Retina (tissue), 1 donor: ENCODE measurements around the gene BSN.

Experiments used
- DNase-seq: peaks from one replicate; pipeline ENCODE4 v3.0.0-alpha.2; 2016

Gene BSN, protein sequence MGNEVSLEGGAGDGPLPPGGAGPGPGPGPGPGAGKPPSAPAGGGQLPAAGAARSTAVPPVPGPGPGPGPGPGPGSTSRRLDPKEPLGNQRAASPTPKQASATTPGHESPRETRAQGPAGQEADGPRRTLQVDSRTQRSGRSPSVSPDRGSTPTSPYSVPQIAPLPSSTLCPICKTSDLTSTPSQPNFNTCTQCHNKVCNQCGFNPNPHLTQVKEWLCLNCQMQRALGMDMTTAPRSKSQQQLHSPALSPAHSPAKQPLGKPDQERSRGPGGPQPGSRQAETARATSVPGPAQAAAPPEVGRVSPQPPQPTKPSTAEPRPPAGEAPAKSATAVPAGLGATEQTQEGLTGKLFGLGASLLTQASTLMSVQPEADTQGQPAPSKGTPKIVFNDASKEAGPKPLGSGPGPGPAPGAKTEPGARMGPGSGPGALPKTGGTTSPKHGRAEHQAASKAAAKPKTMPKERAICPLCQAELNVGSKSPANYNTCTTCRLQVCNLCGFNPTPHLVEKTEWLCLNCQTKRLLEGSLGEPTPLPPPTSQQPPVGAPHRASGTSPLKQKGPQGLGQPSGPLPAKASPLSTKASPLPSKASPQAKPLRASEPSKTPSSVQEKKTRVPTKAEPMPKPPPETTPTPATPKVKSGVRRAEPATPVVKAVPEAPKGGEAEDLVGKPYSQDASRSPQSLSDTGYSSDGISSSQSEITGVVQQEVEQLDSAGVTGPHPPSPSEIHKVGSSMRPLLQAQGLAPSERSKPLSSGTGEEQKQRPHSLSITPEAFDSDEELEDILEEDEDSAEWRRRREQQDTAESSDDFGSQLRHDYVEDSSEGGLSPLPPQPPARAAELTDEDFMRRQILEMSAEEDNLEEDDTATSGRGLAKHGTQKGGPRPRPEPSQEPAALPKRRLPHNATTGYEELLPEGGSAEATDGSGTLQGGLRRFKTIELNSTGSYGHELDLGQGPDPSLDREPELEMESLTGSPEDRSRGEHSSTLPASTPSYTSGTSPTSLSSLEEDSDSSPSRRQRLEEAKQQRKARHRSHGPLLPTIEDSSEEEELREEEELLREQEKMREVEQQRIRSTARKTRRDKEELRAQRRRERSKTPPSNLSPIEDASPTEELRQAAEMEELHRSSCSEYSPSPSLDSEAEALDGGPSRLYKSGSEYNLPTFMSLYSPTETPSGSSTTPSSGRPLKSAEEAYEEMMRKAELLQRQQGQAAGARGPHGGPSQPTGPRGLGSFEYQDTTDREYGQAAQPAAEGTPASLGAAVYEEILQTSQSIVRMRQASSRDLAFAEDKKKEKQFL (N-terminal part only)

DNA sequence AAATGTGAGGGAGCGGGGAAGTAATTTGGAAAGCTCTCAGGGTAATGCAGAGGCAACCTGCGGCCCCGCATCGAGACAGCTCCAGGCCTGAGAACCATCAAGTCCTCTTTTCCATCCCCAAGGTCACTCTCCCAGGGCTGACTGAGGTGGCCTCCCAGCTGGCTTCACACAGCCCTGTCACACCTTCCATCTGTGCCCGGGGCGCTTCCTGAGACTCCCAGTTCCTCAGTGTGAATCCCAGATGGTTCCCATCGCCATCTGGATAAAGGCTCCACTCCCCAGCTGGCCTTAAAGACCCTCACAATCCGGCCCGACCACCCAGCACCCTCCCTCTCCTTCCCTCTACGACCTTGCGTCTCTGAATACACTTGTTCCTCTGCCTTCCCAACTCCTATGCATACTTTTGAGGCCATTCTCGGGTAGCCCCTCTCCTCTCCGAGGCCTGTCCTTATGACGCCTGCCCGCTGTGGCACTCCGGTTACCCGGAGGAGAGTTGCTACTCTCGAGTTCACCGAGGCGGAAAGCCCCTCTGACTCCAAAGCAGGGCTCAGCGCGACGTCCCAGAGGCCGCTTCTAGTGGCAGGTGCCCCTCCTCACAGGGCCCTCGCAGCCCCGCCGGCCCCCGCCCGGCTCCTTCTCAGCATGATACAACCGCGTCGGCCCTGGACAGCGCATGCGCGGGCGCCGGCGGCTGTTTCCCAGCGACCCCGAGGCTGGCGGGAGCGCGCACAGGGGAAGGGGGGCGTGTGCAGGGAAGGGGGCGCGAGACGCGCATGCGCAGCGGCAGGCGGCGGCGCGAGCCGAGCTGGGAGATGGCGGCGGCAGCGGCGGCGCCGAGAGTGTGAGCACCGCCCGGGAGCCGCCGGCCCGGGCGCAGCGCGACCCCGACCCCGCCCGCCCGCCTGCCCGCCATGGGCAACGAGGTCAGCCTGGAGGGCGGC, at the start of gene BSN:
Gene BSN (plus strand): TSS at position 786 of the 941 bp plus-strand sequence. CDS start 126 bp downstream, at position 912.
- peak; percentile 97 for DNase-seq

DNA sequence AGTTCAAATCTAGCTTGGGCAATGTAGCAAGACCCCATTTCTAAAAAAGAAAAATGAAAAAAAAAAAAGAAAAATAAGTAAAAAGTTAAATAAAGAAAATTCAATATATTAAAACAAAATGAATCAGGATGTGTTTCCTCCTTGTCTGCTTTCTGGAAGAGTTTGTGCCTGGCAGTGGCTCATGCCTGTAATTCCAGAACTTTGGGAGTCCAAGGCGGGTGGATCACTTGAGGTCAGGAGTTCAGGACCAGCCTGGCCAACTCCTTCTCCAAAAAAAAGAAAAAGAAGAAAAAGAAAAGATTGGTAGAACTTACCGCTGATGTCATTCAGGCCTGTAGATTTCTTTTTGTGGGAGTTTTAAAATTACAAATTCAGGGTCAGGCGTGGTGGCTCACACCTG, 47.4 kb upstream of the BSN start:
- DNase-seq: no peak

DNA sequence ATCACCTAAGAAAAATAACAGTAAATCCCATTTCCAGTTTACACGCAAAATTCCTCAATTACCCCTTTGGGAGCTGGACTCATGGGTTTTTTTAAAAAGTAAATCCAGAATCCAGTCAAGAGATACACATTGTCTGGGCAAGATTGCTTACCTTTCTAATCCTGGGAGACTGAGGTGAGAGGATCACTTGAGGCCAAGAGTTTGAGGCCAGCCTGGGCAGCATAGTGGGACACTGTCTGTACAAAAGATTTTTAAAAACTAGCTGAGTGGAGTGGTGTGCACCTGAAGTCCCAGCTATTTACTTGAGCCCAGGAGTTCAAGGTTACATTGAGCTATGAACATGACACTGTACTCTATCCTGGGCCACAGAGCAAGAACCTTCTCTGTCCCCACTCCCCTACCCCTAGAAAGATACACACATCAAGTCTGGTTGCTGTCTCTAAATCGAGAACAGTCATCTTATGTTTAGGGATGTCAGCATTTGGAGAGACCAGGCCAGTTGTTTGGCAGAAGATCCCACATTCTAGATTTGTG, 45.2 kb upstream of the BSN start:
- DNase-seq: no peak

DNA sequence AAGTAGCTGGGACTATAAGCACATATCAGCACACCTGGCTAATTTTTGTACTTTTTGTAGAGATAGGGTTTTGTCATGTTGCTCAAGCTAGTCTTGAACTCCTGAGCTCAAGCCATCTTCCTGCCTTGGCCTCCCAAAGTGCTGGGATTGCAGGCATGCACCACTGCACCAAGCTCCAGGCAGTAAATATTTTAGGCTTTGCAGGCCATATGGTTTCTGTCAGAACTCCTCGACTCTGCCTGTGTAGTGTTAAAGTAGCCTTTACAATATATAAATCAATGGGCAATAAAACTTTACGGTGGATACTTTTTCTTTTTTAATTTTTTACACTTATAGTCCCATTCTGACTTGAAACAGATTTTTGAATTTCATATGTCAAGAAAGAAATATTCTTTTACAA, 42.6 kb upstream of the BSN start:
- DNase-seq: no peak

DNA sequence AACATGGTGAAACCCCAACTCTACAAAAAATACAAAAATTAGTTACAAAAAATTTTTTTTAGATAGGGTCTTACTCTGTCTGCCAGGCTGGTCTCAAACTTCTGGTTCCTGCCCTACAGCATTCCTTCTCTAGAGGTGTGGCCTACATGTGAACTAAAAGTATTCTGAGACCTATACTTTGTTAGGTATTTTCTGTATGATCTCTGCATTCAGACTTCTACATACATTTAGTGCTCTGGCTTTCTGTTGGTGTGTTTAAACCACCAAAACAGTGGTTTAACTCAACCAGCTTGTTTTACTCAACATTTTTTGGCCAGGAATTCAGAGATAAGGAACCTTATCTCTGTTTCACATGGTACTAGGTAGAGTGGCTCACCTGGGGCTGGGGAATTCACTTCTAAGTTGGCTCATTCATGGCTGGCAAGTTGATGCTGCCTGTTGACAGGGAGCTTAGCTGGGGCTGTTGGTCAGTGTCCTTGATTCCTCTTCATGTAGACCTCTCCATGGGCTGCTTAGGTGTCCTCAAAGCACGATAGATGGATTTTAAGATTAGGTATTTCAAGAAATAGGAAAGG, 41.4 kb upstream of the BSN start:
- no peak for DNase-seq

DNA sequence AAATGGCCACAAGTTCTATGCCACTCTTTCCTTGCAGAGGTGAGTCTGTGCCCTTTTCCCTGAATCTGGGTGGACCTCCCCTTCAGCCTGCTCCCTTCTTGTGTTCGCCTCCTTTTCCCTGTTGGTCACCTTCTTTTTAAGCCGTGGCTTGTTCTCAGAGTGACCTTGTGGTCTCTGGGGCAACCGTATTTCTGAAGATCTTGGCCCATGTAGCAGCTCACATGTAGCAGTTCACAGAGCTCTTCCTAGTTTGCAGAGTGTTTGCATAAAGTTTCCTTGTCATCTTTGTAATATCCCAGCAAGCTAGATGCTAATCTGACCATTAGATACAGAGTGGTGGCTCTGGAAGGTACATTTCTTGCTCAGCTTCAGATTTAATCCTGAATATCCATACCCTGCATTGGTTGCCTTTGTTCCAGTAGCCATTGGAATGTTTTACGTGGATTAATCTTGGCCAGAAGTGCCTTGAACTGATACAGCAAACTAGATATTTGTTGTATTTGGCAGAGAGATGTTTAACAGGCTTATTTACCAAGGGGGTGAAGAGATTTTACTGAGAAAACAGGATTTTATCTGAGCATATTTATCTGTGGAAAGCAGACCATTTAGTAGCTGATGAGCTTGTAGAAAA, 40.7 kb upstream of the BSN start:
- DNase-seq: no peak

DNA sequence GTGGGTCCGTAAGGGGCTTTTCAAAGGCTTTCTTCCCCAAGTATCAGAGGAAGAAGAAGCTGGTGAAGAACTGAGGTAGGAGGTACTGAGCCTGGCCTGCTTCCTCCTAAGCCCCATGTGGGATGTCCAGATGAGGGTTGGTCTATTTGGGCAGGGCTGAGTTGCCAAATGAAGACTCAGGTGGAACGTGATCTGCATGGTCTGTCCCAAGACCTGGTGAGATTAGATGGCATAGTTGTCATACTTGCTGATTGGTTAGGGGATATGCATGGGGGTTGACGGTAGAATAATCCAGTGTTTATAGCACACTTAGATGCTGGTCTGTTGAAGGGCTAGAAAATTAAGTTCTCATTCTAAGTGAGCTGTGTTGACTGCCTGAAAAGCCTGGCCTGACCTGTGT, 36.3 kb upstream of the BSN start:
- no peak for DNase-seq

DNA sequence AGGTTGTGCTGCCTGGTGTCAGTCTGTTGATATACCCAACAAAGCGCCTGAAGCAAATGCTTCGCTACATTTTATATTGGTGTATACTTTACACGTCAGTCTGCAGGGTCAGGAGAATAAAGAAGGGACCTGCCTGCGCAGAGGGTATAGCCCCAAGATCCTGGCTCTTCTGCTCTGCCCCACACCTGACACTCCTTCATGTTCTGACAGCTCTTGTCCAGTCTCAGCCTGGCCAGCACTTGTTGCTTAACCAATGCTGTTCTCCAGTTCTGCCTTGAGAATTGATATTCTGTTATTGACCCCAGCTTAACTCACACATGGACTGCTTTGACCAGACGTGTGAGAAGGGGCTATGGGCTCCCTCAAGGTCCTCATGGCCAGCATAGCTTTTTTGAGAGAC, 35.8 kb upstream of the BSN start:
- DNase-seq: no peak

DNA sequence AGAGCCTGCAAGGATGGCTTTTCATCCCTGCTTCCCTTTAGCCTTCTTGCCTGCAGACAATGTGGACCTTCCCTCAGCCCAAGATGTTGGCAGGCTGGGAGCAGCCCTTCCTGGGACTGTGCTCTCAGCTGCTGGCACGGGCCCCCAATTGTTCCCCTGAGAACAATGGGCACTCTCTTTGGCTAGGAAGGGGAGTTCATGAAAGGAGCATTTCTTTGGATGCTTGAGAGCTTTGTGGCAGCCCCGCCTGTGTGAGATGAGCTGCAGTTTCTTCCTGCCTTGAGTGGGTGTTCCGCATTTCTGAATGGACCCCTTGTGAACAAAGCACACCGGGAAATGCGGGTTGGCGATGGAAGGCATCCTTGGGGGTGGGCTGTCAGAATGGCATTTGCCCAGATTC, 35.0 kb upstream of the BSN start:
- DNase-seq: peak; percentile 58

DNA sequence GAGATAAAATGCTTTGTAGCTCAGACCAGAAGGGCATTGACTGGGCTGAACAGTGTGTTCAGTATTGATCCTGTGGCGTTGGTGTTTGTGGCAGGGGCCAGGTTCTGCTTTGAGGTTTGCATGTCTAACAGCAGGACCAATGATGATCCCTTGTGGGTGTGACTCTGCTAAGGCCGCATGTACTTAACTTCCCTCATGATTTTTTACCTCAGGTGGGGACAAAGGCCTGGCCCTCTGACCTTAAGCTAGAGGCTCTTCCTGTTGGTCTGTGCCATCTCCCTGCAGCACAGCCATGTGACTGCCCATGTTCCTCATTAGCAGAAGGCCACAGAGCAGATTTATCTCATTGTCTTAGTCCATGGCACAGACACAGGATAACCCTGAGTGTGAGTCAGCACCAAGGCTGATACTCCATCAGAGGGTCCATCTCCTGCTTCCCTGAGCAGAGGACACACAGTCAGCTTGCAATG, 34.3 kb upstream of the BSN start:
- DNase-seq: peak; percentile 17

DNA sequence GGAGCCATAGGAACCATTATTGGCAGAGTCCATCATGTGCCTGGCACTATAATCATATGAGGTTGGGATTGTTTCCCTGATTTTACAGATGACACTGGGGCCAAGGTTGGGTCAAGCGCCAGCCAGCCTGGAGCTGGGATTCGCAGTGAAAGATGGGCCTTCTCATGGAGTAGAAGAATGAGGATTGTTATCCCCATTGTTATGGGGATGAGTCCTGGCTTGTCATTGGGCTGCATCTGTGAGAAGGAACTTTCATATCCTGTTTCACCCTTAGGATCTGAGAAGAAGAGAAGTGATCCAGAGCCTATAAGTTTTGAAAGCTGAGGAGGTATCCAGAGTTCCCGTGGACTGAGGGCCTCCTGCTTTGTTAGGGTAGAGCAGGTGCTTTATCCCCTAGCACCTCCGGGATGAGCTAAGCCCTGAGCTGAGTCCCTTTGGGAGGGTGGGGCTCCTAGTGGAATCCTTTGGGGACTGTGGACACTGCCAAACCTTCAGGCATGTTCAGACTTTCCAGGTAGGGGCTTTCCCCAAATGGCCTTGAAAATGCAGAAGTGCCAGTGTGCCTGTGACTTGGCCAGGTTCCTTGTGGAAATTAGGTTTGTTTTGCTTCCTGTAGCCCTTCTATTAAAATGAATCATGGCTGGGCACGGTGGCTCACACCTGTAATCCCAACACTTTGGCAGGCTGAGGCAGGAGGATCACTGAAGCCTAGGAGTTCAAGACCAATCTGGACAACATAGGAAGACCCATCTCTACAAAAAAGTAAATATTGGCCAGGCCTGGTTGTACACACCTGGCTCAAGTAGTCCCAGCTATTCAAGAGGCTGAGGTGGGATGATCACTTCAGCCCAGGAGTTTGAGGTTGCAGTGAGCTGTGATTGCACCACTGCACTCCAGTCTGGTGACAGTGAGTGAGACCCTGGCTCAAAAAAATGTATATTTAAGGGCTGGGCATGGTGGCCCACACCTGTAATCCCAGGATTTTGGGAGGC, 30.2 kb upstream of the BSN start:
- no peak for DNase-seq

DNA sequence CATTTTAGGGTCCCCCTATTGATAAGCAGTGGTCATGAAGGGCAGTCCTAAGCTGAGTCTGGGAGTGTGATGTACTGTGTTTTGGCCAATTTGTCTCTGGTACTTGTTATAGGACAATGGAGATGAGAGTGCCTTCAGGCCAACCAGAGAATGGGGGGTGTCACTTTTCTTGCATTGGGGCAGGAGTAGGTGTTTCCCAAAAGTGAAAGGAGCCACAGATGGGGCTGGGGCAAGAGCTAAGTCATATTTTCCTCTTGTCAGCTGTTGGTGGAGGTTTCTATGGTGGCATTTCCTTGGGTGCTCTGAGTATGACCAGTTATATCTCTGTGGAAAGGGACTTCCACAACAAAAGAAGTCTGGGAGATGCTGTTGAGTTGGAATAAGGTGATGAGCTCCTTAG, 24.7 kb upstream of the BSN start:
- DNase-seq: no peak

DNA sequence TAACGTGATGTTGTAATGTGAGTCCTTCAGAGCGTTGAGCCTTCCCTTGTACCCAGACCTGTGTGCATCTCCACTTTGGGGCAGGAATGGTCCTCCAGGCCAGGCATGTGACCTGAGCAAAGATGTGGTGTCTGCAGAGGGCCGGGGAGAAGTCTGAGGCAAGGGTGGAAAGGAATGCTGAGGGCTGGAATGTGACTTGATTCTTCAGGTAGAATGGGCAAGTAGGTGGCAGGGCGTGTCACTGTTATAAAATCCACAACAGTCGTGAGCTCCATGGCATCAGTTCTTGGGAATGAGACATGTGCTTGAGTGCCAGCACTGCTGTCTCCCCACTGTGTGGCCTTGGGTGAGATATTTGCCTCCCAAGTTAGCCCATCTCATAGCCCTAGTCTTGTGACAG, 24.0 kb upstream of the BSN start:
- DNase-seq: no peak

DNA sequence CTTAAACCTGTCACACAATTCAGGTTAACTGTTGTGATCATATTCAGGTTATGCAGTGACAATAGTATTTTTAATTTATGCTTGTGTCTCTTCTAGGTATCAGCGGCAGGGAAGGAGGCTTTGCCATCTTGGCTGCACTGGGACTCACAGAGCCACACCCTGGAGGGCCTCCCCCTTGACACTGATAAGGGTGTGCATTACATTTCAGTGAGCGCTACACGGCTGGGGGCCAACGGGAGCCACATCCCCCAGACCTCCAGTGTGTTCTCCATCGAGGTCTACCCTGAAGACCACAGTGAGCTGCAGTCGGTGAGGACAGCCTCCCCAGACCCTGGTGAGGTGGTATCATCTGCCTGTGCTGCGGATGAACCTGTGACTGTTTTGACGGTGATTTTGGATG, 23.6 kb upstream of the BSN start:
- DNase-seq: no peak

DNA sequence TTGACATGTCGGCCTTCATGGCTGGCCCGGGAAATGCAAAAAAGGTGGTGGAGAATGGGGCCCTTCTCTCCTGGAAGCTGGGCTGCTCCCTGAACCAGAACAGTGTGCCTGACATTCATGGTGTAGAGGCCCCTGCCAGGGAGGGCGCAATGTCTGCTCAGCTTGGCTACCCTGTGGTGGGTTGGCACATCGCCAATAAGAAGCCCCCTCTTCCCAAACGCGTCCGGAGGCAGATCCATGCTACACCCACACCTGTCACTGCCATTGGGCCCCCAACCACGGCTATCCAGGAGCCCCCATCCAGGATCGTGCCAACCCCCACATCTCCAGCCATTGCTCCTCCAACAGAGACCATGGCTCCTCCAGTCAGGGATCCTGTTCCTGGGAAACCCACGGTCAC, 23.1 kb upstream of the BSN start:
- DNase-seq: no peak

DNA sequence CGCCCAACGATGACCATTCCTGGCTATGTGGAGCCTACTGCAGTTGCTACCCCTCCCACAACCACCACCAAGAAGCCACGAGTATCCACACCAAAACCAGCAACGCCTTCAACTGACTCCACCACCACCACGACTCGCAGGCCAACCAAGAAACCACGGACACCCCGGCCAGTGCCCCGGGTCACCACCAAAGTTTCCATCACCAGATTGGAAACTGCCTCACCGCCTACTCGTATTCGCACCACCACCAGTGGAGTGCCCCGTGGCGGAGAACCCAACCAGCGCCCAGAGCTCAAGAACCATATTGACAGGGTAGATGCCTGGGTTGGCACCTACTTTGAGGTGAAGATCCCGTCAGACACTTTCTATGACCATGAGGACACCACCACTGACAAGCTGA, 22.6 kb upstream of the BSN start:
- no peak for DNase-seq

DNA sequence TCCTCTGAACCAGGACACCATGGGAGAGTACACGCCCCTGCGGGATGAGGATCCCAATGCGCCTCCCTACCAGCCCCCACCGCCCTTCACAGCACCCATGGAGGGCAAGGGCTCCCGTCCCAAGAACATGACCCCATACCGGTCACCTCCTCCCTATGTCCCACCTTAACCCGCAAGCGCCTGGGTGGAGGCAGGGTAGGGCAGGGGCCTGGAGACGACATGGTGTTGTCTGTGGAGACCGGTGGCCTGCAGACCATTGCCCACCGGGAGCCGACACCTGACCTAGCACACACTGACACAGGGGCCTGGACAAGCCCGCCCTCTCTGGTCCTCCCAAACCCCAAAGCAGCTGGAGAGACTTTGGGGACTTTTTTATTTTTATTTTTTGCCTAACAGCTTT, 21.2 kb upstream of the BSN start:
- DNase-seq: no peak

DNA sequence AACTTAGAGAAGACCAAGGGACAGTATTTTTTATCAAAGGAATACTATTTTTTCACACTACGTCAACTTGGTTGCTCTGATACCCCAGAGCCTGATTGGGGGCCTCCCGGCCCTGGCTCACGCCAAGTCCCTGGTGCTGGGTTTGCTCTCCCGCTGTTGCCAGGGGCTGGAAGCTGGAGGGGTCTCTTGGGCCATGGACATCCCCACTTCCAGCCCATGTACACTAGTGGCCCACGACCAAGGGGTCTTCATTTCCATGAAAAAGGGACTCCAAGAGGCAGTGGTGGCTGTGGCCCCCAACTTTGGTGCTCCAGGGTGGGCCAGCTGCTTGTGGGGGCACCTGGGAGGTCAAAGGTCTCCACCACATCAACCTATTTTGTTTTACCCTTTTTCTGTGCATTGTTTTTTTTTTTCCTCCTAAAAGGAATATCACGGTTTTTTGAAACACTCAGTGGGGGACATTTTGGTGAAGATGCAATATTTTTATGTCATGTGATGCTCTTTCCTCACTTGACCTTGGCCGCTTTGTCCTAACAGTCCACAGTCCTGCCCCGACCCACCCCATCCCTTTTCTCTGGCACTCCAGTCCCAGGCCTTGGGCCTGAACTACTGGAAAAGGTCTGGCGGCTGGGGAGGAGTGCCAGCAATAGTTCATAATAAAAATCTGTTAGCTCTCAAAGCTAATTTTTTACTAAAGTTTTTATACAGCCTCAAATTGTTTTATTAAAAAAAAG, 20.3 kb upstream of the BSN start:
- no peak for DNase-seq
